ENCODE data around the gene PLPPR1. TPM values are rescaled to one million over a fixed set of nuclear protein-coding genes. Genes with fewer than 3 reads are reported as not detected.

The PLPPR1 gene
- total and polyA plus RNA-seq, 2 of the 13 experiments (the other 11 are each of a cell fraction or from before 2014, with no cell fraction given), result 16.0 to 84.7 TPM

GRCh38 chr9:101324245-101324804 is 295.8 kb downstream of the PLPPR1 start (continued):
- TF ChIP-seq THYN1 (CRISPR knock-in tag; IDR thresholded peaks at IDR 0.05; ENCODE audit: borderline replicate concordance, low read depth), result no peak
- TF ChIP-seq FOSL2 (CRISPR knock-in tag; IDR thresholded peaks at IDR 0.05), result peak; percentile 16; the same call in 1 of the 2 replicates
- no peak for TF ChIP-seq SATB2 (CRISPR knock-in tag; IDR thresholded peaks at IDR 0.05)
- TF ChIP-seq ZNF264 (CRISPR knock-in tag; IDR thresholded peaks at IDR 0.05), result no peak
- TF ChIP-seq ZNF740 (CRISPR knock-in tag; IDR thresholded peaks at IDR 0.05), result no peak
- TF ChIP-seq MTF2 (CRISPR knock-in tag; IDR thresholded peaks at IDR 0.05; ENCODE audit: borderline replicate concordance), result no peak
- no peak for TF ChIP-seq ZC3H4 (CRISPR knock-in tag; IDR thresholded peaks at IDR 0.05; ENCODE audit: borderline replicate concordance)
- no peak for TF ChIP-seq NFE2L1 (CRISPR knock-in tag; IDR thresholded peaks at IDR 0.05; ENCODE audit: borderline replicate concordance)
- no peak for TF ChIP-seq SCMH1 (CRISPR knock-in tag; IDR thresholded peaks at IDR 0.05; ENCODE audit: borderline replicate concordance)
- TF ChIP-seq ATAD3A (CRISPR knock-in tag; IDR thresholded peaks at IDR 0.05), result no peak
- TF ChIP-seq ZNF224 (CRISPR knock-in tag; IDR thresholded peaks at IDR 0.05), result no peak
- TF ChIP-seq ZFP41 (CRISPR knock-in tag; IDR thresholded peaks at IDR 0.05; ENCODE audit: borderline replicate concordance), result no peak
- peak; percentile 86 for TF ChIP-seq RARA (CRISPR knock-in tag; IDR thresholded peaks at IDR 0.05)
- TF ChIP-seq ZNF598 (CRISPR knock-in tag; IDR thresholded peaks at IDR 0.05; ENCODE audit: borderline replicate concordance), result no peak
- TF ChIP-seq TRIM24 (CRISPR knock-in tag; IDR thresholded peaks at IDR 0.05), result no peak
- TF ChIP-seq, protein P1, sequence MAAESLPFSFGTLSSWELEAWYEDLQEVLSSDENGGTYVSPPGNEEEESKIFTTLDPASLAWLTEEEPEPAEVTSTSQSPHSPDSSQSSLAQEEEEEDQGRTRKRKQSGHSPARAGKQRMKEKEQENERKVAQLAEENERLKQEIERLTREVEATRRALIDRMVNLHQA (CRISPR knock-in tag; IDR thresholded peaks at IDR 0.05), result no peak
- TF ChIP-seq TOE1 (CRISPR knock-in tag; IDR thresholded peaks at IDR 0.05), result no peak
- no peak for TF ChIP-seq ZNF878 (CRISPR knock-in tag; IDR thresholded peaks at IDR 0.05)
- TF ChIP-seq CHD4 (IDR thresholded peaks at IDR 0.05; ENCODE audit: borderline replicate concordance, low read length), result peak; percentile 83; the same call in 1 of the 2 replicates
- no peak for TF ChIP-seq ZSCAN20 (CRISPR knock-in tag; IDR thresholded peaks at IDR 0.05; ENCODE audit: borderline replicate concordance)
- no peak for TF ChIP-seq SKI (IDR thresholded peaks at IDR 0.05; ENCODE audit: partially characterized antibody)
- peak; percentile 68; the same call in 1 of the 2 replicates for TF ChIP-seq HMG20A (CRISPR knock-in tag; IDR thresholded peaks at IDR 0.05; ENCODE audit: borderline replicate concordance)
- TF ChIP-seq, protein P2, sequence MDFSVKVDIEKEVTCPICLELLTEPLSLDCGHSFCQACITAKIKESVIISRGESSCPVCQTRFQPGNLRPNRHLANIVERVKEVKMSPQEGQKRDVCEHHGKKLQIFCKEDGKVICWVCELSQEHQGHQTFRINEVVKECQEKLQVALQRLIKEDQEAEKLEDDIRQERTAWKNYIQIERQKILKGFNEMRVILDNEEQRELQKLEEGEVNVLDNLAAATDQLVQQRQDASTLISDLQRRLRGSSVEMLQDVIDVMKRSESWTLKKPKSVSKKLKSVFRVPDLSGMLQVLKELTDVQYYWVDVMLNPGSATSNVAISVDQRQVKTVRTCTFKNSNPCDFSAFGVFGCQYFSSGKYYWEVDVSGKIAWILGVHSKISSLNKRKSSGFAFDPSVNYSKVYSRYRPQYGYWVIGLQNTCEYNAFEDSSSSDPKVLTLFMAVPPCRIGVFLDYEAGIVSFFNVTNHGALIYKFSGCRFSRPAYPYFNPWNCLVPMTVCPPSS (IDR thresholded peaks at IDR 0.05), result no peak
- TF ChIP-seq HDAC2 (CRISPR knock-in tag; IDR thresholded peaks at IDR 0.05), result peak; percentile 53; the same call in 1 of the 2 replicates
- TF ChIP-seq ELF3 (CRISPR knock-in tag; IDR thresholded peaks at IDR 0.05), result no peak; the same call in 1 of the 2 replicates
- no peak for TF ChIP-seq ZMYM2 (CRISPR knock-in tag; IDR thresholded peaks at IDR 0.05)
- no peak for TF ChIP-seq FOSL1 (CRISPR knock-in tag; IDR thresholded peaks at IDR 0.05; ENCODE audit: borderline replicate concordance)
- peak; percentile 56; the same call in 1 of the 2 replicates for TF ChIP-seq CEBPB (IDR thresholded peaks at IDR 0.05; ENCODE audit: borderline replicate concordance, low read depth, low read length)
- no peak for TF ChIP-seq REL (CRISPR knock-in tag; conservative IDR thresholded peaks at IDR 0.05)
- TF ChIP-seq CREM (IDR thresholded peaks at IDR 0.05), result peak; percentile 85
- no peak for TF ChIP-seq CREM (CRISPR knock-in tag; IDR thresholded peaks at IDR 0.05)
- TF ChIP-seq, protein P3, sequence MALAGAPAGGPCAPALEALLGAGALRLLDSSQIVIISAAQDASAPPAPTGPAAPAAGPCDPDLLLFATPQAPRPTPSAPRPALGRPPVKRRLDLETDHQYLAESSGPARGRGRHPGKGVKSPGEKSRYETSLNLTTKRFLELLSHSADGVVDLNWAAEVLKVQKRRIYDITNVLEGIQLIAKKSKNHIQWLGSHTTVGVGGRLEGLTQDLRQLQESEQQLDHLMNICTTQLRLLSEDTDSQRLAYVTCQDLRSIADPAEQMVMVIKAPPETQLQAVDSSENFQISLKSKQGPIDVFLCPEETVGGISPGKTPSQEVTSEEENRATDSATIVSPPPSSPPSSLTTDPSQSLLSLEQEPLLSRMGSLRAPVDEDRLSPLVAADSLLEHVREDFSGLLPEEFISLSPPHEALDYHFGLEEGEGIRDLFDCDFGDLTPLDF (CRISPR knock-in tag; IDR thresholded peaks at IDR 0.05), result no peak
